Urothelium cell line (cell line): ENCODE results near the gene NYAP1.
A peak's percentile ranks its signal among the peaks of the same experiment; 100 is the strongest.
"Not testable (repeated sequence)": the region's sequence is repeated elsewhere in the genome, so short reads cannot be mapped to it uniquely, and the experiment has no call there.

Experiments
- DNase-seq: peaks from one replicate; pipeline ENCODE4 v3.0.0; 2011; ENCODE audit warnings: low spot score, mixed read lengths
- FAIRE-seq: peaks from 2 replicates; lab custom pipeline; 2011; peaks lifted over from hg19 to GRCh38; lab: Jason Lieb, UNC

Gene NYAP1

GRCh38 chr7:100483722-100484672 lies at the start of gene NYAP1:
NYAP1 (plus strand) TSS chr7:100483927; CDS start chr7:100485312, 1,385 bp downstream.
- FAIRE-seq: no peak
- DNase-seq: peak; percentile 95

DNA sequence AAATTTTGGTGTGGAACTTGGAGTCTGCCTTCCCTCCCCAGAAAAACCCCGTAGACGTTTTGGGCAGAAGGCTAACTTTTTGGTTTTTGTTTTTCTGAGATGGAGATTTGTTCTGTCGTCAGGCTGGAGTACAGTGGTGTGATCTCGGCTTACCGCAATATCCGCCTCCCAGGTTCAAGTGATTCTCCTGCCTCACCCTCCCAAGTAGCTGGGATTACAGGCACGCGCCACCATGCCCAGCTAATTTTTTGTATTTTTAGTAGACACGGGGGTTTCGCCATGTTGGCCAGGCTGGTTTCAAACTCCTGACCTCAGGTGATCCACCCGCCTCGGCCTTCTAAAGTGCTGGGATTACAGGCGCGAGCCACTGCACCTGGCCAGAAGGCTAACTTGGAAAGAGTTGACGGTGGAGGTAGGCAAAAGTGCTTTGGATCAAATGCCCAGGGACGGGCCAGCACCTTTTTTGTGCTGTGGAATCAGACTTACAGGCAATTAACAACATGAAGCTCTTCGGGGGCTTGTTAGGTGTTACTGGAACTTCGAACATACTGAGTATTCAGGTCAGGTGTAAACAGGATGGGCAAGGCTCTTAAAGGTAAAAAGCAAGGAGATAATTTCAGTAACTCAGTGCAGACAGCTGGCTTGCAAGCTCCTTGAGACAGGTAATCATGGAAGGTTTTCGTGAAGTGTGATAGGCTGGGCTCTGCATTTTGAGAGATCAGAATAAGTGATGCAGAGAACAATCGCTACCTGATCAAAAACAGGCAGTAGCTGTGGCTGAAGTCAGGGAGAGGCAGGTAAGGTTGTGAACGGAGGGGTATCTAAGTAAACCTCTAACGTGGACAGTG lies 49.2 kb upstream of the NYAP1 start:
- no peak for DNase-seq
- no peak for FAIRE-seq

GRCh38 chr7:100435401-100436304 lies 48.1 kb upstream of the NYAP1 start:
- FAIRE-seq (no peak), DNase-seq (peak; percentile 50)

DNA sequence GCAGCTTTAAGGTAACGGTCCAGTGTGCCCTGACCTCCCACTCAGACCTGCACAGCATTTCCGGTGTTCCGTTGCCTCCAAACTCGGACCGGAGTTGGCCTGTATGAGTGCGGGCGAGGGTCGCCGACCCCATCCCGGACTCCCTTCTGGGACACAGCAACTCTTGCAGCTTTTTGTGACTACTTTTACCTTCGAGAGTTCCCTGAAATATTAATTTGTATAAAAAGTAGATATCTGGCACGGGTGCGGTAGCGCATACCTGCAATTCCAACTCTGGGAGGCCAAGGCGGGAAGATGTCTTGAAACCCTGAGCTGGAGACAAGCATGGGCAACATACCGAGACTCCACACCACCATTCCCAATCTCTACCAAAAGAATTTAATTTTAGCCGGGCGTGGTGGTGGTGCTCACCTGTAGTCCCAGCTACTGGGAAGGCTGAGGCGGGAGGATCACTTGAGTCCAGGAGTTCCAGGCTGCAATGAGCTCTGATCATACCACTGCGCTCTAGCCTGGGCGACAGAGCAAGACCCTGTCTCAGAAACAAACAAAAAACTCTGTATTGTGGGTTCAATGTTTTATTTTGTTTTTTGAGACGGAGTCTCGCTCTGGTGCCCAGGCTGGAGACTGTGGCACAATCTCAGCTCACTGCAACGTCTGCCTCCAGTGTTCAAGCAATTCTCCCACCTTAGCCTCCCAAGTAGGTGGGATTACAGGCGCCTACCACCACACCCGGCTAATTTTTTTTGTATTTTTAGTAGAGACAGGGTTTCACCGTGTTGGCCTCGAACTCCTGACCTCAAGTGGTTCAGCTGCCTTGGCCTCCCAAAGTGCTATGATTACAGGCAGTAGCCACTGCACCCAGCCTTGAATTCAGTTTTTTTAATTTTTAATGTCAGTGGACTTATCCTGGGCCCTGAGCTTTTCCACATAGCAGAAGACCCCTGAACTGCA lies 46.3 kb upstream of the NYAP1 start:
- FAIRE-seq: no peak
- no peak for DNase-seq

GRCh38 chr7:100438172-100438571 lies 45.6 kb upstream of the NYAP1 start:
- FAIRE-seq (no peak), DNase-seq (no peak)

DNA sequence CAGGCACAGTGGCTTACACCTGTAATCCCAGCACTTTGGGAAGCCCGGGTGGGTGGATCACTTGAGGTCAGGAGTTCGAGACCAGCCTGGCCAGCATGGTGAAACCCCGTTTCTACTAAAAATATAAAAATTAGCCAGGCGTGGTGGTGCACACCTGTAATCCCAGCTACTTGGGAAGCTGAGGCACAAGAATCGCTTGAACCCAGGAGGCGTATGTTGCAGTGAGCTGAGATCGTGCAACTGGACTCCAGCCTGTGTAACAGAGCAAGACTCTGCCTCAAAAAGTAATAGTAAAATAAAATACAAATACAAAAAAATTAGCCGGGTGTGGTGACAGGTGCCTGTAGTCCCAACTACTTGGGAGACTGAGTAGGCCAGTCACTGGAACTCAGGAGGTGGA lies 45.0 kb upstream of the NYAP1 start:
- not testable (repeated sequence) for DNase-seq, FAIRE-seq

DNA sequence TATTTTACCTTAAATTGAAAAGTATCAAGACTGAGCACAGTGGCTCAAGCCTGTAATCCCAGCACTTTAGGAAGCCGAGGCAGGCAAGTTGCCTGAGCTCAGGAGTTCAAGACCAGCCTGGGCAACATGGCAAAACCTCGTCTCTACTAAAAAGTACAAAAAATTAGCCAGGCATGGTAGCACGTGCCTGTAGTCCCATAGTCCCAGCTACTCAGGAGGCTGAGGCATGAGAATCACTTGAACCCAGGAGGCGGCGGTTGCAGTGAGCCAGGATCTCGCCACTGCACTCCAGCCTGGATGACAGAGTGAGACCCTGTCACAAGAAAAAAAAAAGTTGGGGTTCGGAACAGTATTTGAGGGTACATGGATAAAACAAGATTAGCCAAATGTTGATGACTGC lies 44.5 kb upstream of the NYAP1 start:
- DNase-seq, FAIRE-seq: not testable (repeated sequence)

DNA sequence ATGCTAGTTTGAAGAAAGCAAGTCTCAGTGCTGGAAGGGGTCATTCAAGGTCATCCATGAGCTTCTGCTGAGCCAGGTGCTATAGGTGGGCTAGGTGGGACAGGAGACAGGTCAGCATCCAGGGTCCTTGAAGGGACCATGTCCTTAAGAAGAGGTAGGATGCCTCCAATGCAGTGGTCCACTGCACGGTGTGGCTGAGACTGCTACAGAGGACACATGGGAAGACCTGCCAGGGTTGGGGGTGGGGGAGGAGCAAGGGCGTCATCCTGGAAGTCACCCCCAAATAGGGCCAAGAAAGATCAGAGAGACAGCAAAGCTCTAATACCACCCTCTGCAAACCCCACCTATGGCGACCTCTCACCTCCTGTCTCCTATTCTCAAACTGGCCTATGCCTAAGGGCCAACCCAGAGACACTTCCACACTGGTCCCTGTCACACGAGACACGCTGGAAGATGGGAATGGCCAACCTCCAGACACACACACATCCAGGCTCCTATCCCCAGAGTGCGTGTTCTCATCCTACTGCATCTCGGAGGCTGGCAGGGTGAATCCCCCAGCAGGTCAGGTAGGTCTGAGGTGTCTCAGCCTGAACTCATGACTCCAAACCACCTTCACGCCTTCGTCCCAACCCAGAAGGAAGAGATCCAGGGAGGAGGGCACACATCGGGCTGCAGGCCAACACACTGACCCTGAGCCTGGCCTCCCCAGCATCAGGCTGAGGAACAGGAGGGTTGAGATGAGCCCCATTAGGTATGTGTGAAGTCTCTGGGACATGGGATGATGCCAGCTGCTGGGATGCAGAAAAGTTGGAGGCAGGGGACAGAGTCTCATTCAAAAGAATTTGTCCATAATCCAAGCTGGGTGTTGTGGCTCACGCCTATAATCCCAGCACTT lies 41.8 kb upstream of the NYAP1 start:
- DNase-seq (no peak), FAIRE-seq (no peak)

GRCh38 chr7:100443096-100443840 lies 40.5 kb upstream of the NYAP1 start:
- DNase-seq (no peak), FAIRE-seq (no peak)

GRCh38 chr7:100444311-100445278 lies 39.1 kb upstream of the NYAP1 start:
- peak; percentile 53 for DNase-seq
- FAIRE-seq: no peak

GRCh38 chr7:100446040-100446439 lies 37.7 kb upstream of the NYAP1 start:
- DNase-seq (no peak), FAIRE-seq (no peak)

- not testable (repeated sequence) for DNase-seq, FAIRE-seq
These were observed 36.4 kb upstream of the NYAP1 start for GRCh38 chr7:100447363-100447762.

- DNase-seq: no peak
- FAIRE-seq: no peak
These were observed 34.4 kb upstream of the NYAP1 start for GRCh38 chr7:100449190-100449795.

GRCh38 chr7:100452513-100452912 lies 31.2 kb upstream of the NYAP1 start:
- no peak for DNase-seq
- FAIRE-seq: no peak

GRCh38 chr7:100453854-100454253 lies 29.9 kb upstream of the NYAP1 start:
- DNase-seq, FAIRE-seq: not testable (repeated sequence)

DNA sequence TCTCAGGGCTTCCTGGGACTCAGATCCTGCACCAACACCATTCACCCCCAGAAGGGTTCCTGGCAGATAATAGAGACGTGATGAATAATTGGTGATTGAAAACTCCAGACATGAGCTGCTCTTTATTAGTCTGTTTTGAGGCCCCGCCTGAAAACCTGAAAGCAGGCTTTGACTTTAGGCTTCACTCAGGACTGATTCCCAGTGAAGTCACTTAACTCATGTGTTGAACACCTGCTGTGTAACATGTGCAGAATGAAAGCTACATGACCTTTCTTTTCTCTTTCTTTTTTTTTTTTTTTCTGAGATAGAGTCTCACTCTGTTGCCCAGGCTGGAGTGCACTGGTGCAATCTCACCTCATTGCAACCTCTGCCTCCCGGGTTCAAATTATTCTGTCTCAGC lies 28.5 kb upstream of the NYAP1 start:
- DNase-seq (no peak), FAIRE-seq (no peak)
